Stimulated activated CD4-positive, alpha-beta T cell treated with anti-CD3 and anti-CD28 coated beads, Interleukin-15, amount 100 ng/mL, for 24 hours (primary cell): ENCODE data around the gene CSNK1G3.
"Not testable (repeated sequence)": the region's sequence is repeated elsewhere in the genome, so short reads cannot be mapped to it uniquely, and the experiment has no call there.

ENCODE experiments used
- DNase-seq: peaks from one replicate; pipeline ENCODE4 v3.0.0-alpha.2; 2020

The CSNK1G3 gene

GRCh38 chr5:123511648-123512605, at the start of gene CSNK1G3:
Gene CSNK1G3 (plus strand): TSS chr5:123512177. CDS start chr5:123545664, 33,487 bp downstream.
- DNase-seq, result peak; percentile 94

- DNase-seq, result not testable (repeated sequence)
Measured at GRCh38 chr5:123466839-123467238, 45.1 kb upstream of the CSNK1G3 start.

- DNase-seq, result no peak
Measured at GRCh38 chr5:123471385-123471784, 40.6 kb upstream of the CSNK1G3 start.

GRCh38 chr5:123472150-123472924, 39.6 kb upstream of the CSNK1G3 start:
- DNase-seq, result no peak

GRCh38 chr5:123474228-123474627, 37.7 kb upstream of the CSNK1G3 start:
- no peak for DNase-seq

GRCh38 chr5:123476731-123477130, 35.2 kb upstream of the CSNK1G3 start:
- DNase-seq, result no peak

GRCh38 chr5:123478546-123478945, 33.4 kb upstream of the CSNK1G3 start:
- DNase-seq, result no peak

GRCh38 chr5:123482258-123482657, 29.7 kb upstream of the CSNK1G3 start:
- DNase-seq, result no peak

GRCh38 chr5:123483446-123484077, 28.4 kb upstream of the CSNK1G3 start:
- DNase-seq, result no peak

GRCh38 chr5:123485275-123485674, 26.7 kb upstream of the CSNK1G3 start:
- no peak for DNase-seq

GRCh38 chr5:123486951-123487655, 24.9 kb upstream of the CSNK1G3 start:
- DNase-seq, result no peak

GRCh38 chr5:123490974-123491373, 21.0 kb upstream of the CSNK1G3 start:
- no peak for DNase-seq

GRCh38 chr5:123495211-123495610, 16.8 kb upstream of the CSNK1G3 start:
- not testable (repeated sequence) for DNase-seq

- DNase-seq, result peak; percentile 18
Measured at GRCh38 chr5:123496892-123497291, 15.1 kb upstream of the CSNK1G3 start.

- no peak for DNase-seq
Measured at GRCh38 chr5:123500471-123500870, 11.5 kb upstream of the CSNK1G3 start.

- no peak for DNase-seq
Measured at GRCh38 chr5:123502120-123502519, 9.9 kb upstream of the CSNK1G3 start.

GRCh38 chr5:123503299-123503698, 8.7 kb upstream of the CSNK1G3 start:
- no peak for DNase-seq

- no peak for DNase-seq
Measured at GRCh38 chr5:123505633-123506032, 6.3 kb upstream of the CSNK1G3 start.

- no peak for DNase-seq
Measured at GRCh38 chr5:123508441-123508840, 3.5 kb upstream of the CSNK1G3 start.

- DNase-seq, result no peak
Measured at GRCh38 chr5:123511290-123511647, 708 bp upstream of the CSNK1G3 start.

- DNase-seq, result peak; percentile 45
Measured at GRCh38 chr5:123512611-123513461, 859 bp downstream of the CSNK1G3 start.
